Thyroid gland (tissue), 4 donors: ENCODE measurements around the gene TMEM30A.

ENCODE experiments used
- CTCF ChIP-seq, 6 experiments: fragments of 200-600 bp in 3 of 6; fragments of 450-650 bp in 3 of 6; sonication (generic) in 3 of 6; IDR thresholded peaks; one replicate each; pipeline ENCODE4 v1.5.1; 2016 to 2019; ENCODE audit warnings: antibody characterized with exemption in 6 of 6, mild to moderate bottlenecking in 2 of 6, inconsistent platforms in 1 of 6, moderate library complexity in 1 of 6
- POLR2A ChIP-seq, 2 donors: fragments of 450-650 bp; IDR thresholded peaks; one replicate each; pipeline ENCODE4 v1.6.1; 2017; ENCODE audit warnings: antibody characterized with exemption in 2 of 2, mild to moderate bottlenecking in 2 of 2, moderate library complexity in 1 of 2

DNA sequence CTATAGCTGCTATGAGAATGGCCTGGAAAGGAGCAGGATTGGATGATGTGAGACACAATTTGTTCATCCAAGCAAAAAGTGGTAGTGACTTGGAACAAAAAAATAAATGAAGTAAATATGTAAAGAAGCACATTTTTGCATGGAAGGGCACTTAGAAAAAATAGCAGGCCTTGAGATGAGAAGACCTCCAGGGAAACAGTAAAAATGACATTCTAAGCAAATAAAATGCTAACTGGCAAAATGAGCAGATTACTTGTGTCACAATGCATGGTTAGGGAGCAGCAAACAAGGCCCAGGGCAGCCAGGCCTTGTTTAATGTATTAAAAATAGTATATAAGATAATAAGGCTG, 21.2 kb downstream of the TMEM30A start:
- no peak for TF ChIP-seq CTCF (IDR thresholded peaks at IDR 0.05)
- TF ChIP-seq POLR2A (IDR thresholded peaks at IDR 0.05) = no peak
